Stomach (tissue), 4 donors: ENCODE data around the gene ZNF580.

Experiments
- CTCF ChIP-seq, 7 experiments: fragments of 450-650 bp in 4 of 7; fragments of 200-600 bp in 3 of 7; sonication (generic) in 3 of 7; IDR thresholded peaks; one replicate each; pipeline ENCODE4 v1.5.1; 2016 to 2019; ENCODE audit warnings: antibody characterized with exemption in 7 of 7, control low read depth in 2 of 7, mild to moderate bottlenecking in 1 of 7
- POLR2AphosphoS5 ChIP-seq, 3 donors: sonication (generic); formaldehyde crosslinking; IDR thresholded peaks; one replicate each; pipeline ENCODE4 v1.6.1; 2016; ENCODE audit warnings: antibody characterized with exemption in 3 of 3

- TF ChIP-seq POLR2AphosphoS5 (IDR thresholded peaks at IDR 0.05) (no peak), CTCF (IDR thresholded peaks at IDR 0.05) (no peak)
Observed at GRCh38 chr19:55660404-55660803, 19.6 kb downstream of the ZNF580 start.
